GM12892 (cell line): ENCODE data around the gene PTPRK.

Experiments
- DNase-seq: peaks from one replicate; pipeline ENCODE4 v3.0.0; 2011; ENCODE audit not compliant: insufficient read length
- FAIRE-seq: peaks from 2 replicates; lab custom pipeline; 2011; peaks lifted over from hg19 to GRCh38; lab: Jason Lieb, UNC
- POLR2A ChIP-seq: IDR thresholded peaks from 2 replicates; pipeline ENCODE4 v1.6.1; 2011; ENCODE audit warnings: low read depth, low read length, control low read depth
- POLR2AphosphoS5 ChIP-seq: IDR thresholded peaks from 2 replicates; pipeline ENCODE4 v1.6.1; 2011; ENCODE audit warnings: low read depth, low read length, control low read depth
- TAF1 ChIP-seq: IDR thresholded peaks from 2 replicates; pipeline ENCODE4 v1.6.1; 2011; ENCODE audit warnings: low read depth, mild to moderate bottlenecking, control low read depth, low read length, borderline replicate concordance

The PTPRK gene

GRCh38 chr6:128513878-128514277, 6.5 kb downstream of the PTPRK start:
- no peak for TF ChIP-seq POLR2AphosphoS5
- TF ChIP-seq TAF1: no peak
- no peak for TF ChIP-seq POLR2A
- DNase-seq (no peak), FAIRE-seq (no peak)

GRCh38 chr6:128512296-128512695, 8.1 kb downstream of the PTPRK start:
- no peak for FAIRE-seq
- TF ChIP-seq TAF1 (no peak), POLR2A (no peak), POLR2AphosphoS5 (no peak)

GRCh38 chr6:128511506-128511905, 8.9 kb downstream of the PTPRK start:
- TF ChIP-seq TAF1 (no peak), POLR2AphosphoS5 (no peak), POLR2A (no peak)
- DNase-seq: no peak
- no peak for FAIRE-seq

More at GRCh38 chr6:128512296-128512695, 8.1 kb downstream of the PTPRK start:
- DNase-seq: no peak

GRCh38 chr6:128509709-128510108, 10.7 kb downstream of the PTPRK start:
- TF ChIP-seq TAF1 (no peak), POLR2AphosphoS5 (no peak), POLR2A (no peak)
- DNase-seq (no peak), FAIRE-seq (no peak)

GRCh38 chr6:128508588-128509296, 11.7 kb downstream of the PTPRK start:
- FAIRE-seq: no peak
- DNase-seq: no peak
- TF ChIP-seq TAF1 (no peak), POLR2A (no peak), POLR2AphosphoS5 (no peak)

GRCh38 chr6:128507337-128508310, 12.8 kb downstream of the PTPRK start:
- no peak for DNase-seq
- TF ChIP-seq POLR2A: no peak
- TF ChIP-seq TAF1: no peak
- TF ChIP-seq POLR2AphosphoS5: no peak
- no peak for FAIRE-seq

- no peak for FAIRE-seq
- TF ChIP-seq POLR2AphosphoS5: no peak
- no peak for DNase-seq
These were observed 14.8 kb downstream of the PTPRK start for GRCh38 chr6:128505603-128506002.

GRCh38 chr6:128504003-128504654, 16.3 kb downstream of the PTPRK start:
- DNase-seq (no peak), FAIRE-seq (no peak)
- no peak for TF ChIP-seq POLR2AphosphoS5

- FAIRE-seq (no peak), DNase-seq (no peak)
- TF ChIP-seq TAF1 (no peak), POLR2A (no peak), POLR2AphosphoS5 (no peak)
These were observed 19.4 kb downstream of the PTPRK start for GRCh38 chr6:128500749-128501600.

- no peak for TF ChIP-seq POLR2A
- TF ChIP-seq POLR2AphosphoS5: no peak
- no peak for TF ChIP-seq TAF1
- FAIRE-seq (no peak), DNase-seq (no peak)
These were observed 20.4 kb downstream of the PTPRK start for GRCh38 chr6:128500014-128500413.

- TF ChIP-seq POLR2A: no peak
- TF ChIP-seq POLR2AphosphoS5: no peak
- TF ChIP-seq TAF1: no peak
- FAIRE-seq: no peak
These were observed 21.2 kb downstream of the PTPRK start for GRCh38 chr6:128499079-128499731.

More at GRCh38 chr6:128499079-128499731, 21.2 kb downstream of the PTPRK start:
- DNase-seq: no peak
